GM18511 (cell line): ENCODE measurements around the gene IQCN.

Source experiments
- ATAC-seq: cut with Tn5 transposase; IDR thresholded peaks from one replicate; pipeline ENCODE4 v1.9.1; 2021; ENCODE audit warnings: mild to moderate bottlenecking, moderate library complexity; ENCODE audit not compliant: unreplicated experiment

Gene IQCN

GRCh38 chr19:18274219-18274780 is at the start of gene IQCN:
TSS of gene IQCN (minus strand) at chr19:18274452. CDS start at chr19:18269478, 4,974 bp downstream.
- no peak for ATAC-seq

GRCh38 chr19:18322759-18323460 is 48.7 kb upstream of the IQCN start, which contains the start of gene LSM4:
TSS of gene LSM4 (minus strand) at chr19:18323076. CDS start at chr19:18323020, 56 bp downstream.
- ATAC-seq, result peak; percentile 94

GRCh38 chr19:18322318-18322758 is 48.1 kb upstream of the IQCN start:
- peak; percentile 34 for ATAC-seq

- no peak for ATAC-seq
Measured at GRCh38 chr19:18321734-18322102, 47.5 kb upstream of the IQCN start.

- ATAC-seq, result no peak
Measured at GRCh38 chr19:18320865-18321733, 46.8 kb upstream of the IQCN start.

GRCh38 chr19:18319591-18320135 is 45.4 kb upstream of the IQCN start:
- no peak for ATAC-seq

GRCh38 chr19:18317961-18318800 is 43.9 kb upstream of the IQCN start:
- ATAC-seq, result no peak

GRCh38 chr19:18313398-18313797 is 39.1 kb upstream of the IQCN start:
- ATAC-seq, result no peak

GRCh38 chr19:18312092-18312534 is 37.9 kb upstream of the IQCN start:
- ATAC-seq, result no peak

GRCh38 chr19:18311502-18312091 is 37.3 kb upstream of the IQCN start:
- ATAC-seq, result no peak

- ATAC-seq, result no peak
Measured at GRCh38 chr19:18310966-18311365, 36.7 kb upstream of the IQCN start.

- ATAC-seq, result no peak
Measured at GRCh38 chr19:18310118-18310909, 36.1 kb upstream of the IQCN start.

- ATAC-seq, result no peak
Measured at GRCh38 chr19:18309525-18310064, 35.3 kb upstream of the IQCN start.

GRCh38 chr19:18308948-18309325 is 34.7 kb upstream of the IQCN start:
- no peak for ATAC-seq

- no peak for ATAC-seq
Measured at GRCh38 chr19:18308051-18308947, 34.0 kb upstream of the IQCN start.

GRCh38 chr19:18307271-18307681 is 33.0 kb upstream of the IQCN start:
- no peak for ATAC-seq

GRCh38 chr19:18306888-18307260 is 32.6 kb upstream of the IQCN start:
- ATAC-seq, result no peak
